IMR-90 (cell line): ENCODE measurements around the gene C21orf58. TPM values are rescaled to one million over a fixed set of nuclear protein-coding genes. Genes with fewer than 3 reads are reported as not detected.

Source experiments
- ATAC-seq: fragments of 200-7000 bp; cut with Tn5 transposase; 2 replicates; pipeline ENCODE4 v1.9.1; 2020; ENCODE audit warnings: low read depth, mild to moderate bottlenecking, moderate library complexity
- BruUV-seq: library from RNA; stranded (reverse); fragments of 400-500 nt; replicated peaks from 2 replicates; lab custom pipeline; 2021; lab: Mats Ljungman, UMichigan
- CTCF ChIA-PET: fragments of 300-600 bp; formaldehyde crosslinking; extraction: SDS; loops from one replicate; lab custom pipeline; 2021; ENCODE audit warnings: antibody characterized with exemption; lab: Yijun Ruan, JAX
- POLR2A ChIA-PET: fragments of 300-600 bp; sonication (Branson Sonifier 250); formaldehyde crosslinking; loops from one replicate; lab custom pipeline; 2022; ENCODE audit warnings: antibody characterized with exemption; ENCODE audit not compliant: unreplicated experiment; lab: Charles Lee
- DNase-seq: peaks from one replicate; pipeline ENCODE4 v3.0.0; 2013
- H2AFZ ChIP-seq: replicated peaks from 2 replicates; pipeline ENCODE3; 2013; ENCODE audit warnings: low read length, mild to moderate bottlenecking; ENCODE audit not compliant: poor library complexity
- H2AK5ac ChIP-seq: 2 replicates; pipeline ENCODE4 v1.6.1; 2013; ENCODE audit warnings: low read depth, low read length, inconsistent platforms
- H2AK9ac ChIP-seq: replicated peaks from 2 replicates; pipeline ENCODE3; 2013; ENCODE audit warnings: mild to moderate bottlenecking, low read depth, low read length, moderate library complexity; ENCODE audit not compliant: poor library complexity
- H2BK120ac ChIP-seq: 2 replicates; pipeline ENCODE4 v1.6.1; 2013; ENCODE audit warnings: low read depth, low read length, inconsistent platforms
- H2BK15ac ChIP-seq: 3 replicates; pipeline ENCODE4 v1.6.1; 2013; ENCODE audit warnings: low read depth, low read length, inconsistent platforms
- H2BK20ac ChIP-seq: 2 replicates; pipeline ENCODE4 v1.6.1; 2013; ENCODE audit warnings: low read depth, mild to moderate bottlenecking, inconsistent platforms, low read length, moderate library complexity
- H2BK5ac ChIP-seq: 2 replicates; pipeline ENCODE4 v1.6.1; 2013; ENCODE audit warnings: mild to moderate bottlenecking, low read depth, low read length, inconsistent platforms; ENCODE audit not compliant: poor library complexity, severe bottlenecking
- H3K14ac ChIP-seq: replicated peaks from 2 replicates; pipeline ENCODE4 v1.6.1; 2013; ENCODE audit warnings: low read depth, low read length, inconsistent platforms
- H3K18ac ChIP-seq: 2 replicates; pipeline ENCODE4 v1.6.1; 2013; ENCODE audit warnings: low read depth, low read length, control low read depth
- H3K23ac ChIP-seq: 2 replicates; pipeline ENCODE4 v1.6.1; 2013; ENCODE audit warnings: low read depth, low read length, inconsistent platforms
- H3K27ac ChIP-seq: 2 replicates; pipeline ENCODE4 v1.5.1; 2013; ENCODE audit warnings: mild to moderate bottlenecking, control low read depth, low read length; ENCODE audit not compliant: insufficient read depth
- H3K27me3 ChIP-seq: 2 replicates; pipeline ENCODE4 v1.6.1; 2013; ENCODE audit warnings: low read length; ENCODE audit not compliant: control insufficient read depth, insufficient read depth
- H3K36me3 ChIP-seq: 2 replicates; pipeline ENCODE4 v1.6.1; 2013; ENCODE audit warnings: low read length, mixed read lengths; ENCODE audit not compliant: control insufficient read depth, insufficient read depth
- H3K4ac ChIP-seq: 2 replicates; pipeline ENCODE4 v1.6.1; 2013; ENCODE audit warnings: low read depth, low read length, inconsistent platforms
- H3K4me1 ChIP-seq: 2 replicates; pipeline ENCODE4 v1.6.1; 2013; ENCODE audit warnings: low read length, mixed read lengths; ENCODE audit not compliant: control insufficient read depth, insufficient read depth
- H3K4me2 ChIP-seq: 2 replicates; pipeline ENCODE4 v1.6.1; 2013; ENCODE audit warnings: low read depth, mild to moderate bottlenecking, control low read depth, low read length, moderate library complexity
- H3K4me3 ChIP-seq: 2 replicates; pipeline ENCODE4 v1.5.1; 2013; ENCODE audit warnings: low read depth, mild to moderate bottlenecking, control low read depth, low read length, moderate library complexity; ENCODE audit not compliant: insufficient read depth
- H3K56ac ChIP-seq: 2 replicates; pipeline ENCODE4 v1.6.1; 2013; ENCODE audit warnings: low read length, inconsistent platforms; ENCODE audit not compliant: insufficient read depth; ENCODE audit errors: extremely low read depth
- H3K79me1 ChIP-seq, 2 experiments: 2 replicates each; pipeline ENCODE4 v1.6.1; 2013; ENCODE audit warnings: low read length in 2 of 2, inconsistent platforms in 1 of 2, low read depth in 1 of 2
- H3K9ac ChIP-seq: 2 replicates; pipeline ENCODE4 v1.6.1; 2013; ENCODE audit warnings: low read depth, low read length, control low read depth
- H3K9me1 ChIP-seq: 2 replicates; pipeline ENCODE4 v1.6.1; 2013; ENCODE audit warnings: low read length, inconsistent platforms; ENCODE audit not compliant: insufficient read depth
- H3K9me3 ChIP-seq: 2 replicates; pipeline ENCODE4 v1.6.1; 2013; ENCODE audit warnings: low read length; ENCODE audit not compliant: control insufficient read depth, insufficient read depth
- H4K20me1 ChIP-seq: 2 replicates; pipeline ENCODE4 v1.6.1; 2013; ENCODE audit warnings: low read length, inconsistent platforms; ENCODE audit not compliant: insufficient read depth
- H4K5ac ChIP-seq: 2 replicates; pipeline ENCODE4 v1.6.1; 2013; ENCODE audit warnings: mild to moderate bottlenecking, low read depth, low read length, control low read depth
- H4K8ac ChIP-seq, 2 experiments: 2 replicates each; pipeline ENCODE4 v1.6.1; 2013; ENCODE audit warnings: low read depth in 2 of 2, low read length in 2 of 2, control low read depth in 1 of 2, inconsistent platforms in 1 of 2
- H4K91ac ChIP-seq: 2 replicates; pipeline ENCODE4 v1.6.1; 2013; ENCODE audit warnings: low read depth, low read length, inconsistent platforms; ENCODE audit not compliant: insufficient read depth
- CHD1 ChIP-seq: IDR thresholded peaks from 2 replicates; pipeline ENCODE4 v1.6.1; 2012; ENCODE audit warnings: low read depth, low read length, improper control_type of control experiment
- MAFK ChIP-seq: IDR thresholded peaks from 2 replicates; pipeline ENCODE4 v1.6.1; 2012; ENCODE audit warnings: low read depth, low read length, improper control_type of control experiment
- MAZ ChIP-seq: IDR thresholded peaks from 2 replicates; pipeline ENCODE4 v1.6.1; 2012; ENCODE audit warnings: low read depth, mild to moderate bottlenecking, low read length, improper control_type of control experiment, moderate library complexity, borderline replicate concordance
- WGBS, 2 experiments: methylation state at CpG; one replicate each; pipeline versions ENCODE4 v1.1.5 to v1.1.7; 2013; ENCODE audit warnings: missing lambda C conversion rate in 2 of 2; ENCODE audit not compliant: insufficient read length in 1 of 2; ENCODE audit errors: extremely low coverage in 2 of 2; 5-methylcytosine and 5-hydroxymethylcytosine counted together
- dilution Hi-C: fragments of 300-500 bp; cut with HindIII; formaldehyde crosslinking; loops from one replicate; pipeline ENCODE4 v1.14.3; 2018; ENCODE audit warnings: low sequenced_read_pairs; ENCODE audit not compliant: unreplicated experiment
- in situ Hi-C: fragments of 300-500 bp; cut with MboI; formaldehyde crosslinking; loops from 3 replicates; pipeline ENCODE4 v1.14.3; 2019; ENCODE audit warnings: low sequenced_read_pairs, inconsistent platforms, mixed read lengths
- intact Hi-C: fragments of 100-400 bp; cut with micrococcal nuclease; formaldehyde crosslinking; loops from 2 replicates; pipeline ENCODE4 v1.10.0; 2022
- polyA plus RNA-seq, 3 experiments: library from polyadenylated mRNA; depleted of rRNA; stranded (reverse); fragments of >200 nt; gene quantifications; 2 replicates each; pipeline ENCODE4 v1.2.3, GENCODE V29; 2012; ENCODE audit warnings: low replicate concordance in 1 of 3
- total RNA-seq: library from RNA; depleted of rRNA; stranded (reverse); fragments of >200 nt; gene quantifications from 2 replicates; pipeline ENCODE4 v1.2.3, GENCODE V29; 2012

Gene C21orf58
- total and polyA plus RNA-seq, 2 of the 4 experiments (the other 2 are of a cell fraction): 2.7 to 6.2 TPM

DNA sequence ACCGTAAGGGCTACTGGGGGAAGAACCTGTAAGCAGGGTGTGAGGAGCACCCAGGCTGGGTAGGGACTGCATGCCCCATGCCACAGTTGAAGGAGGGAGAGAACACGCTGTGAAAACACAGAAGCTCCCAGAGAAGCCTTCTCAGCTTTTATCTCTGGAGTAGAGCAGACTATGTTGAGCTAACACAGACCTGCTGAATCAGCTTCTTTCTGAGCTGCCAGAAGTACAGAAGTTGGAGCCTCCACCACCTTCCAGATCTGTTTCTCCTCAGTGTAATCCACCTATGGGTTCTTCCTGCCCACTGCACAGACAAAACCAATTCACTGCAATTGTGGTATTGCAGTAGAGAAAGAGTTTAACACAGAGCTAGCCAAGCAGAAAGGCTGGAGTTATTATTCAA, 32.1 kb downstream of the C21orf58 start:
- Histone ChIP-seq H2BK120ac (no peak overlapping the region), H3K18ac (no peak overlapping the region), H4K91ac (no peak overlapping the region), H3K14ac (no peak overlapping the region), H2BK5ac (no peak overlapping the region), H3K9me3 (no peaks in the 10 kb centered on the region), H2AFZ (no peak overlapping the region), H3K27me3 (no peaks in the 10 kb centered on the region), H3K4me2 (no peak overlapping the region), H3K4ac (no peak overlapping the region), H3K9ac (no peak overlapping the region), H2BK20ac (no peak overlapping the region), H4K5ac (no peak overlapping the region), H4K20me1 (no peaks in the 10 kb centered on the region), H2AK5ac (no peak overlapping the region), H3K79me1 (peaks cover 15 to 31% of the 10 kb centered on the region in 2 experiments), H3K27ac (no peak overlapping the region), H3K23ac (no peak overlapping the region), H3K56ac (no peak overlapping the region), H4K8ac (no peak overlapping the region), H3K36me3 (peaks cover 12% of the 10 kb centered on the region), H2BK15ac (no peak overlapping the region), H3K4me3 (no peak overlapping the region), H3K9me1 (peaks cover 3% of the 10 kb centered on the region; the same call in 1 of the 2 replicates), H2AK9ac (no peak overlapping the region), H3K4me1 (peaks cover 13% of the 10 kb centered on the region)
- intact Hi-C loops (no loop called here), in situ Hi-C loops (no loop called here), dilution Hi-C loops (no loop called here)
- ChIA-PET CTCF (no interaction called here), POLR2A (no interaction called here)
- TF ChIP-seq MAFK (peak; percentile 58), CHD1 (no peak), MAZ (no peak)
- ATAC-seq (no peak), DNase-seq (no peak)
- BruUV-seq: no TSS peak
- WGBS, 2 experiments: no CpG with 5 or more reads among the region's 2 CpGs
